ENCODE data around the gene CCDC47. TPM values are rescaled to one million over a fixed set of nuclear protein-coding genes. Genes with fewer than 3 reads are reported as not detected.

Gene CCDC47
- total RNA-seq, 1 experiment from 2014 or later = 117 TPM

- POLR2A ChIA-PET = no interaction called here
- no peak overlapping the region for H3K9ac ChIP-seq (ENCODE audit: low read length)
- BruUV-seq (replicated peaks) = no TSS peak
- no peak overlapping the region for H3K4me2 ChIP-seq (ENCODE audit: low read length)
- H3K9me2 ChIP-seq (ENCODE audit: insufficient read depth) = no peaks in the 10 kb centered on the region
- no peak overlapping the region for H2AFZ ChIP-seq (ENCODE audit: low read depth, low read length, poor library complexity, severe bottlenecking)
- no peaks in the 10 kb centered on the region for H4K20me1 ChIP-seq (ENCODE audit: insufficient read depth)
- no peaks in the 10 kb centered on the region for H3K79me2 ChIP-seq (ENCODE audit: insufficient read depth, low read length)
- no peaks in the 10 kb centered on the region for H3K9me3 ChIP-seq (ENCODE audit: control insufficient read depth in 1 of 2, insufficient read depth in 1 of 2, low read depth in 1 of 2, low read length in 2 of 2)
- H3K4me1 ChIP-seq (ENCODE audit: control insufficient read depth in 1 of 2, insufficient read depth in 2 of 2, low read length in 2 of 2) = no peaks in the 10 kb centered on the region
- no peaks in the 10 kb centered on the region for H3K27me3 ChIP-seq (ENCODE audit: insufficient read depth, low read length)
- H3K27ac ChIP-seq (ENCODE audit: low read depth, low read length) = no peak overlapping the region
- CTCF ChIA-PET = interaction anchor here (1.2 kb wide), 1 partner anchor 144 kb away, joined by 4 read pairs; no protein-coding TSS in a partner anchor
- intact Hi-C loops (cut with micrococcal nuclease) = no loop called here
- TF ChIP-seq, protein P1, sequence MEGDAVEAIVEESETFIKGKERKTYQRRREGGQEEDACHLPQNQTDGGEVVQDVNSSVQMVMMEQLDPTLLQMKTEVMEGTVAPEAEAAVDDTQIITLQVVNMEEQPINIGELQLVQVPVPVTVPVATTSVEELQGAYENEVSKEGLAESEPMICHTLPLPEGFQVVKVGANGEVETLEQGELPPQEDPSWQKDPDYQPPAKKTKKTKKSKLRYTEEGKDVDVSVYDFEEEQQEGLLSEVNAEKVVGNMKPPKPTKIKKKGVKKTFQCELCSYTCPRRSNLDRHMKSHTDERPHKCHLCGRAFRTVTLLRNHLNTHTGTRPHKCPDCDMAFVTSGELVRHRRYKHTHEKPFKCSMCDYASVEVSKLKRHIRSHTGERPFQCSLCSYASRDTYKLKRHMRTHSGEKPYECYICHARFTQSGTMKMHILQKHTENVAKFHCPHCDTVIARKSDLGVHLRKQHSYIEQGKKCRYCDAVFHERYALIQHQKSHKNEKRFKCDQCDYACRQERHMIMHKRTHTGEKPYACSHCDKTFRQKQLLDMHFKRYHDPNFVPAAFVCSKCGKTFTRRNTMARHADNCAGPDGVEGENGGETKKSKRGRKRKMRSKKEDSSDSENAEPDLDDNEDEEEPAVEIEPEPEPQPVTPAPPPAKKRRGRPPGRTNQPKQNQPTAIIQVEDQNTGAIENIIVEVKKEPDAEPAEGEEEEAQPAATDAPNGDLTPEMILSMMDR (IDR thresholded peaks at IDR 0.05 in 2 of 3, conservative IDR thresholded peaks at IDR 0.05 in 1 of 3; ENCODE audit: borderline replicate concordance in 1 of 3, insufficient read depth in 1 of 3, low read depth in 2 of 3, low read length in 2 of 3) = no peak
- no peak for TF ChIP-seq ELF1 (IDR thresholded peaks at IDR 0.05; ENCODE audit: borderline replicate concordance, low read depth)
- TF ChIP-seq, protein P2, sequence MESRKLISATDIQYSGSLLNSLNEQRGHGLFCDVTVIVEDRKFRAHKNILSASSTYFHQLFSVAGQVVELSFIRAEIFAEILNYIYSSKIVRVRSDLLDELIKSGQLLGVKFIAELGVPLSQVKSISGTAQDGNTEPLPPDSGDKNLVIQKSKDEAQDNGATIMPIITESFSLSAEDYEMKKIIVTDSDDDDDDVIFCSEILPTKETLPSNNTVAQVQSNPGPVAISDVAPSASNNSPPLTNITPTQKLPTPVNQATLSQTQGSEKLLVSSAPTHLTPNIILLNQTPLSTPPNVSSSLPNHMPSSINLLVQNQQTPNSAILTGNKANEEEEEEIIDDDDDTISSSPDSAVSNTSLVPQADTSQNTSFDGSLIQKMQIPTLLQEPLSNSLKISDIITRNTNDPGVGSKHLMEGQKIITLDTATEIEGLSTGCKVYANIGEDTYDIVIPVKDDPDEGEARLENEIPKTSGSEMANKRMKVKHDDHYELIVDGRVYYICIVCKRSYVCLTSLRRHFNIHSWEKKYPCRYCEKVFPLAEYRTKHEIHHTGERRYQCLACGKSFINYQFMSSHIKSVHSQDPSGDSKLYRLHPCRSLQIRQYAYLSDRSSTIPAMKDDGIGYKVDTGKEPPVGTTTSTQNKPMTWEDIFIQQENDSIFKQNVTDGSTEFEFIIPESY (IDR thresholded peaks at IDR 0.05; ENCODE audit: extremely low read depth, insufficient replicate concordance, low read length) = no peak
- TF ChIP-seq CBX3 (IDR thresholded peaks at IDR 0.05; ENCODE audit: low read depth) = no peak
- TF ChIP-seq REST (IDR thresholded peaks at IDR 0.05; ENCODE audit: low read depth) = no peak
- TF ChIP-seq SRF (IDR thresholded peaks at IDR 0.05; ENCODE audit: low read depth) = no peak
- no peak for TF ChIP-seq TCF7L2 (IDR thresholded peaks at IDR 0.05; ENCODE audit: borderline replicate concordance, extremely low read depth, insufficient read depth, insufficient read length)
- no peak for TF ChIP-seq EZH2 (IDR thresholded peaks at IDR 0.05)
- TF ChIP-seq POLR2A (IDR thresholded peaks at IDR 0.05; ENCODE audit: borderline replicate concordance, extremely low read depth, insufficient read depth, insufficient read length) = no peak
- no peak for TF ChIP-seq EGR1 (IDR thresholded peaks at IDR 0.05; ENCODE audit: low read depth)
- TF ChIP-seq SP1 (IDR thresholded peaks at IDR 0.05; ENCODE audit: low read depth) = no peak
- TF ChIP-seq MAX (IDR thresholded peaks at IDR 0.05) = no peak
- no peak for TF ChIP-seq FOSL1 (IDR thresholded peaks at IDR 0.05; ENCODE audit: low read depth)
- no peak for TF ChIP-seq ATF3 (IDR thresholded peaks at IDR 0.05)
- no peak for TF ChIP-seq EZH2phosphoT487 (IDR thresholded peaks at IDR 0.05; ENCODE audit: borderline replicate concordance)
- TF ChIP-seq RAD21 (IDR thresholded peaks at IDR 0.05; ENCODE audit: low read depth) = no peak
- no peak for TF ChIP-seq CEBPB (IDR thresholded peaks at IDR 0.05; ENCODE audit: low read depth)
- no peak for TF ChIP-seq YY1 (IDR thresholded peaks at IDR 0.05; ENCODE audit: extremely low read depth, insufficient replicate concordance, low read depth, low read length)
- TF ChIP-seq SIN3A (IDR thresholded peaks at IDR 0.05; ENCODE audit: low read depth) = no peak
- TF ChIP-seq JUND (IDR thresholded peaks at IDR 0.05) = no peak
- RAD21 ChIA-PET (ENCODE audit: low non-redundant PET in 1 of 2, low total read pairs in 2 of 2, uncharacterized antibody in 2 of 2, unreplicated experiment in 2 of 2) = no interaction called here
- DNase-seq (ENCODE audit: low read depth, low spot score) (no peak), ATAC-seq (no peak)
- H3K36me3 ChIP-seq (ENCODE audit: control insufficient read depth in 1 of 2, insufficient read depth in 2 of 2, low read length in 2 of 2) = peaks cover 0 to 10% of the 10 kb centered on the region in 2 experiments; a peak in 1 of 4 replicates
- H3K4me3 ChIP-seq (replicated peaks in 1 of 2; ENCODE audit: low read depth in 1 of 2, low read length in 2 of 2) = no peak overlapping the region
These were observed 51.0 kb downstream of the CCDC47 start for GRCh38 chr17:63722403-63722802.
